Measurements from ENCODE around the gene LOXL3.

LOXL3 gene

GRCh38 chr2:74551942-74552913, 1.5 kb downstream of the LOXL3 start:
- no peak for DNase-seq

GRCh38 chr2:74551530-74551929, 2.2 kb downstream of the LOXL3 start:
- DNase-seq: no peak

- no peak for DNase-seq
Observed at GRCh38 chr2:74550231-74550630, 3.5 kb downstream of the LOXL3 start.

- peak; percentile 47 to 74 for DNase-seq
Observed at GRCh38 chr2:74548900-74549826, 4.6 kb downstream of the LOXL3 start.

GRCh38 chr2:74548285-74548899, 5.3 kb downstream of the LOXL3 start:
- DNase-seq: no peak

GRCh38 chr2:74546004-74546403, 7.7 kb downstream of the LOXL3 start:
- no peak for DNase-seq

GRCh38 chr2:74544634-74545033, 9.1 kb downstream of the LOXL3 start:
- DNase-seq: no peak

- DNase-seq: no peak
Observed at GRCh38 chr2:74542978-74543377, 10.8 kb downstream of the LOXL3 start.

GRCh38 chr2:74540291-74540690, 13.5 kb downstream of the LOXL3 start:
- DNase-seq: no peak

- no peak for DNase-seq
Observed at GRCh38 chr2:74538881-74539339, 14.8 kb downstream of the LOXL3 start.

- no peak for DNase-seq
Observed at GRCh38 chr2:74537140-74537539, 16.6 kb downstream of the LOXL3 start.

GRCh38 chr2:74536166-74536950, 17.4 kb downstream of the LOXL3 start:
- DNase-seq: no peak

- no peak for DNase-seq
Observed at GRCh38 chr2:74535440-74535965, 18.2 kb downstream of the LOXL3 start.

- DNase-seq: no peak
Observed at GRCh38 chr2:74534411-74534810, 19.3 kb downstream of the LOXL3 start.

- no peak for DNase-seq
Observed at GRCh38 chr2:74533464-74533863, 20.3 kb downstream of the LOXL3 start.

- no peak for DNase-seq
Observed at GRCh38 chr2:74532222-74532621, 21.5 kb downstream of the LOXL3 start.

GRCh38 chr2:74531666-74532065, 22.1 kb downstream of the LOXL3 start:
- no peak for DNase-seq

- DNase-seq: no peak
Observed at GRCh38 chr2:74530239-74531187, 23.2 kb downstream of the LOXL3 start.

GRCh38 chr2:74529357-74530238, 24.1 kb downstream of the LOXL3 start, which contains the start of the genes AUP1 and HTRA2:
Gene AUP1 (minus strand): TSS chr2:74529706. CDS start chr2:74529629, 77 bp downstream.
Gene HTRA2 (plus strand): TSS chr2:74529933. CDS start chr2:74530007, 74 bp downstream.
- DNase-seq: peak; percentile 99
